H9 (cell line): ENCODE results near the gene ODAD2. TPM values are rescaled to one million over a fixed set of nuclear protein-coding genes. Genes with fewer than 3 reads are reported as not detected.

Experiments
- DNase-seq: peaks from one replicate; pipeline ENCODE4 v3.0.0-alpha.2; 2017
- H2AFZ ChIP-seq: one replicate; pipeline ENCODE4 v1.6.1; 2013; ENCODE audit warnings: mild to moderate bottlenecking, low read length, control low read depth, moderate library complexity
- H2AK5ac ChIP-seq: 2 replicates; pipeline ENCODE4 v1.6.1; 2013; ENCODE audit warnings: low read length, control low read depth, mixed read lengths; ENCODE audit not compliant: insufficient read length
- H2BK120ac ChIP-seq: one replicate; pipeline ENCODE4 v1.6.1; 2013; ENCODE audit warnings: low read depth, mild to moderate bottlenecking, low read length, control low read depth, inconsistent platforms; ENCODE audit not compliant: poor library complexity, severe bottlenecking
- H2BK12ac ChIP-seq: 2 replicates; pipeline ENCODE4 v1.6.1; 2013; ENCODE audit warnings: low read length, control low read depth, mixed read lengths, low read depth; ENCODE audit not compliant: insufficient read length
- H2BK15ac ChIP-seq: 2 replicates; pipeline ENCODE4 v1.6.1; 2013; ENCODE audit warnings: low read depth, low read length, control low read depth
- H2BK20ac ChIP-seq: one replicate; pipeline ENCODE4 v1.6.1; 2013; ENCODE audit warnings: low read depth, mild to moderate bottlenecking, low read length, control low read depth, inconsistent platforms; ENCODE audit not compliant: poor library complexity, severe bottlenecking
- H2BK5ac ChIP-seq: 2 replicates; pipeline ENCODE4 v1.6.1; 2013; ENCODE audit warnings: low read length, control low read depth, mixed read lengths; ENCODE audit not compliant: insufficient read length
- H3K14ac ChIP-seq: 2 replicates; pipeline ENCODE4 v1.6.1; 2013; ENCODE audit warnings: low read length, control low read depth; ENCODE audit not compliant: insufficient read depth
- H3K18ac ChIP-seq: 2 replicates; pipeline ENCODE4 v1.6.1; 2013; ENCODE audit warnings: low read depth, mild to moderate bottlenecking, mixed read lengths, low read length, control low read depth; ENCODE audit not compliant: insufficient read length
- H3K23ac ChIP-seq: 2 replicates; pipeline ENCODE4 v1.6.1; 2013; ENCODE audit warnings: low read length, control low read depth, mixed read lengths, low read depth; ENCODE audit not compliant: insufficient read length
- H3K23me2 ChIP-seq: 2 replicates; pipeline ENCODE4 v1.6.1; 2013; ENCODE audit warnings: low read depth, mild to moderate bottlenecking, mixed read lengths, low read length, control low read depth; ENCODE audit not compliant: insufficient read length, poor library complexity, severe bottlenecking
- H3K27ac ChIP-seq: 2 replicates; pipeline ENCODE4 v1.5.1; 2013; ENCODE audit warnings: low read length, control low read depth, mixed read lengths, low read depth; ENCODE audit not compliant: insufficient read length
- H3K27me3 ChIP-seq: 2 replicates; pipeline ENCODE4 v1.6.1; 2013; ENCODE audit warnings: low read length, control low read depth, inconsistent platforms; ENCODE audit not compliant: insufficient read depth
- H3K4ac ChIP-seq: 2 replicates; pipeline ENCODE4 v1.6.1; 2013; ENCODE audit warnings: low read depth, mild to moderate bottlenecking, control low read depth, inconsistent platforms, low read length, moderate library complexity
- H3K4me1 ChIP-seq: 2 replicates; pipeline ENCODE4 v1.6.1; 2013; ENCODE audit warnings: low read length, control low read depth, inconsistent platforms; ENCODE audit not compliant: insufficient read depth
- H3K4me2 ChIP-seq: 2 replicates; pipeline ENCODE4 v1.6.1; 2013; ENCODE audit warnings: low read length, control low read depth, mixed read lengths; ENCODE audit not compliant: insufficient read length, insufficient read depth
- H3K56ac ChIP-seq: 2 replicates; pipeline ENCODE4 v1.6.1; 2013; ENCODE audit warnings: low read depth, mild to moderate bottlenecking, mixed read lengths, low read length, control low read depth; ENCODE audit not compliant: insufficient read length
- H3K79me1 ChIP-seq: 2 replicates; pipeline ENCODE4 v1.6.1; 2013; ENCODE audit warnings: low read depth, mild to moderate bottlenecking, moderate library complexity, low read length, control low read depth, inconsistent platforms; ENCODE audit not compliant: insufficient read depth, poor library complexity, severe bottlenecking
- H3K79me2 ChIP-seq: 2 replicates; pipeline ENCODE4 v1.6.1; 2013; ENCODE audit warnings: low read length, control low read depth, inconsistent platforms; ENCODE audit not compliant: insufficient read depth
- H3K9ac ChIP-seq: 2 replicates; pipeline ENCODE4 v1.6.1; 2013; ENCODE audit warnings: low read length, control low read depth, mixed read lengths; ENCODE audit not compliant: insufficient read length; ENCODE audit errors: extremely low read depth
- H3K9me3 ChIP-seq: one replicate; pipeline ENCODE4 v1.6.1; 2013; ENCODE audit warnings: low read depth, low read length, inconsistent platforms; ENCODE audit not compliant: control insufficient read depth
- H3T11ph ChIP-seq: one replicate; pipeline ENCODE4 v1.6.1; 2013; ENCODE audit warnings: mild to moderate bottlenecking, low read length, control low read depth, inconsistent platforms
- H4K20me1 ChIP-seq: one replicate; pipeline ENCODE4 v1.6.1; 2013; ENCODE audit not compliant: control insufficient read depth, insufficient read length, insufficient read depth
- H4K5ac ChIP-seq: 2 replicates; pipeline ENCODE4 v1.6.1; 2013; ENCODE audit warnings: low read depth, mild to moderate bottlenecking, mixed read lengths, low read length, control low read depth; ENCODE audit not compliant: insufficient read length
- H4K8ac ChIP-seq: replicated peaks from 2 replicates; pipeline ENCODE4 v1.6.1; 2013; ENCODE audit warnings: low read length, control low read depth, mixed read lengths, low read depth; ENCODE audit not compliant: insufficient read length
- H4K91ac ChIP-seq: 2 replicates; pipeline ENCODE4 v1.6.1; 2013; ENCODE audit warnings: low read depth, mild to moderate bottlenecking, moderate library complexity, mixed read lengths, low read length, control low read depth; ENCODE audit not compliant: insufficient read length
- H3K27ac Mint-ChIP-seq, 3 experiments: 2 replicates in 2 of 3; 3 replicates in 1 of 3; pipeline ENCODE4 v1.8.0; 2020 to 2021; ENCODE audit warnings: mixed read lengths in 3 of 3, mild to moderate bottlenecking in 1 of 3, moderate library complexity in 1 of 3
- H3K27me3 Mint-ChIP-seq: 2 replicates; pipeline ENCODE4 v1.8.0; 2021; ENCODE audit warnings: low read depth, mild to moderate bottlenecking, moderate library complexity, mixed read lengths
- H3K36me3 Mint-ChIP-seq, 3 experiments: 2 replicates in 2 of 3; 3 replicates in 1 of 3; pipeline ENCODE4 v1.8.0; 2020 to 2021; ENCODE audit warnings: low read depth in 3 of 3, mixed read lengths in 3 of 3; ENCODE audit not compliant: insufficient read depth in 1 of 3
- H3K4me1 Mint-ChIP-seq, 2 experiments: 2 replicates each; pipeline ENCODE4 v1.8.0; 2020; ENCODE audit warnings: mixed read lengths in 2 of 2
- H3K4me3 Mint-ChIP-seq, 2 experiments: 2 replicates in 1 of 2; 3 replicates in 1 of 2; pipeline ENCODE4 v1.8.0; 2020 to 2021; ENCODE audit warnings: mild to moderate bottlenecking in 2 of 2, mixed read lengths in 2 of 2, moderate library complexity in 1 of 2
- H3K9me3 Mint-ChIP-seq, 2 experiments: 2 replicates in 1 of 2; 3 replicates in 1 of 2; pipeline ENCODE4 v1.8.0; 2020; ENCODE audit warnings: mild to moderate bottlenecking in 2 of 2, mixed read lengths in 2 of 2, moderate library complexity in 1 of 2
- WGBS: extraction: QIAGEN DNeasy Blood & Tissue Kit; methylation state at CpG from one replicate; pipeline ENCODE4 v1.1.7; 2013; ENCODE audit warnings: missing lambda C conversion rate, low lambda C conversion rate, mixed read lengths; ENCODE audit not compliant: insufficient read length; ENCODE audit errors: extremely low coverage; 5-methylcytosine and 5-hydroxymethylcytosine counted together
- total RNA-seq: library from RNA; stranded (reverse); gene quantifications from 2 replicates; pipeline ENCODE4 v1.2.1, GENCODE V29; 2021
- TF ChIP-seq, protein P1 (sequence below): fragments of 200-600 bp; sonication (generic); conservative IDR thresholded peaks from 3 replicates; pipeline ENCODE4 v1.8.0; 2021; ENCODE audit warnings: antibody characterized with exemption, mild to moderate bottlenecking

ODAD2 gene
- total RNA-seq, 1 experiment from 2014 or later: 4.5 TPM

DNA sequence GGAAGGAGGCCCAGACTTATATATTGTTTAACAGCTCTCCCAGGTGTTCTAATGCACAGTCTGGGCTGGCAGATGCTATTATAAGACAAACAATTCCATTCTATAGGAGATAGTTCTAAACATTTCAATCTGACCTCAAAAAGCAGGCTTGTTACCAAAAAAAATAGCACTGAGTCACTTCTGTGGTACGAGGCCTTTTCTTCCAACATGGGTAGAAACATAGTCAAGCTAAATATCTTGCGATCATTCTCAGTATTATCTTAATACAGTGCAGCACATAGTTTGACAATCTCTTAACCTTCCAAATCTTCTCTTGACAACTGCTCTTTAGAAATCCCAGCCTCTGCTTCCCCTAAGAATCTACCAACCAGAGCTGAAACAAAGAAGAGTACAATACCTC lies 206.7 kb downstream of the ODAD2 start:
- Histone ChIP-seq H2AK5ac (no peak overlapping the region), H4K8ac (no peak overlapping the region), H3K4ac (no peak overlapping the region), H3K79me2 (no peaks in the 10 kb centered on the region), H3K14ac (no peak overlapping the region), H3K79me1 (no peaks in the 10 kb centered on the region), H2BK5ac (no peak overlapping the region), H3K27ac (no peak overlapping the region), H2BK15ac (no peak overlapping the region), H3T11ph (no peak overlapping the region), H2BK12ac (no peak overlapping the region), H3K23me2 (no peaks in the 10 kb centered on the region), H4K20me1 (no peaks in the 10 kb centered on the region), H4K5ac (no peak overlapping the region), H4K91ac (no peak overlapping the region), H2BK20ac (no peak overlapping the region), H3K23ac (no peak overlapping the region), H3K4me2 (no peak overlapping the region), H2AFZ (no peak overlapping the region), H3K9me3 (no peaks in the 10 kb centered on the region), H3K4me1 (no peaks in the 10 kb centered on the region; the same call in 1 of the 2 replicates), H3K56ac (no peak overlapping the region), H3K27me3 (no peaks in the 10 kb centered on the region), H3K9ac (no peak overlapping the region), H2BK120ac (no peak overlapping the region), H3K18ac (no peak overlapping the region)
- Mint-ChIP-seq H3K27ac (no peak overlapping the region), H3K4me1 (peaks cover 5 to 14% of the 10 kb centered on the region in 2 experiments), H3K4me3 (no peak overlapping the region), H3K9me3 (no peaks in the 10 kb centered on the region), H3K27me3 (no peaks in the 10 kb centered on the region), H3K36me3 (no peaks in the 10 kb centered on the region)
- no CpG with 5 or more reads among the region's 2 CpGs for WGBS
- TF ChIP-seq, protein P1, sequence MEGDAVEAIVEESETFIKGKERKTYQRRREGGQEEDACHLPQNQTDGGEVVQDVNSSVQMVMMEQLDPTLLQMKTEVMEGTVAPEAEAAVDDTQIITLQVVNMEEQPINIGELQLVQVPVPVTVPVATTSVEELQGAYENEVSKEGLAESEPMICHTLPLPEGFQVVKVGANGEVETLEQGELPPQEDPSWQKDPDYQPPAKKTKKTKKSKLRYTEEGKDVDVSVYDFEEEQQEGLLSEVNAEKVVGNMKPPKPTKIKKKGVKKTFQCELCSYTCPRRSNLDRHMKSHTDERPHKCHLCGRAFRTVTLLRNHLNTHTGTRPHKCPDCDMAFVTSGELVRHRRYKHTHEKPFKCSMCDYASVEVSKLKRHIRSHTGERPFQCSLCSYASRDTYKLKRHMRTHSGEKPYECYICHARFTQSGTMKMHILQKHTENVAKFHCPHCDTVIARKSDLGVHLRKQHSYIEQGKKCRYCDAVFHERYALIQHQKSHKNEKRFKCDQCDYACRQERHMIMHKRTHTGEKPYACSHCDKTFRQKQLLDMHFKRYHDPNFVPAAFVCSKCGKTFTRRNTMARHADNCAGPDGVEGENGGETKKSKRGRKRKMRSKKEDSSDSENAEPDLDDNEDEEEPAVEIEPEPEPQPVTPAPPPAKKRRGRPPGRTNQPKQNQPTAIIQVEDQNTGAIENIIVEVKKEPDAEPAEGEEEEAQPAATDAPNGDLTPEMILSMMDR: no peak
- DNase-seq: no peak
